ENCODE data around the gene OBP2A. TPM values are rescaled to one million over a fixed set of nuclear protein-coding genes. Genes with fewer than 3 reads are reported as not detected.
A peak's percentile ranks its signal among the peaks of the same experiment; 100 is the strongest.

The OBP2A gene
- total RNA-seq, 4 donors from 2014 or later, result 1.0 to 3.9 (median 1.7) TPM; not detected in 1

- TF ChIP-seq POLR2AphosphoS5 (IDR thresholded peaks at IDR 0.05), result no peak
- TF ChIP-seq CTCF (IDR thresholded peaks at IDR 0.05), result no peak
- TF ChIP-seq POLR2A (IDR thresholded peaks at IDR 0.05), result no peak
- TF ChIP-seq EP300 (IDR thresholded peaks at IDR 0.05), result no peak
- no peaks in the 10 kb centered on the region for H3K36me3 ChIP-seq
- peaks cover 49% of the 10 kb centered on the region for H3K27me3 ChIP-seq
- no peaks in the 10 kb centered on the region for H3K4me1 ChIP-seq
- WGBS, result 51% methylated on average over 8 of the region's 8 CpGs
- no peak overlapping the region for H3K4me3 ChIP-seq
- H3K9me3 ChIP-seq, result no peaks in the 10 kb centered on the region
- H3K27ac ChIP-seq, result no peak overlapping the region
- no peak for DNase-seq (ENCODE audit: low spot score in 2 of 2)
Measured at GRCh38 chr9:135565636-135566035, 19.7 kb downstream of the OBP2A start.

- H3K9me3 ChIP-seq, result no peaks in the 10 kb centered on the region
- peak in 1 of 2 donors; percentile 30 for DNase-seq (ENCODE audit: low spot score in 2 of 2)
- no peak overlapping the region for H3K27ac ChIP-seq
- no peaks in the 10 kb centered on the region for H3K4me1 ChIP-seq
- TF ChIP-seq POLR2AphosphoS5 (IDR thresholded peaks at IDR 0.05) (no peak), CTCF (IDR thresholded peaks at IDR 0.05) (no peak)
- 62% methylated on average over 9 of the region's 10 CpGs for WGBS
- H3K27me3 ChIP-seq, result peaks cover 48% of the 10 kb centered on the region
- H3K4me3 ChIP-seq, result no peak overlapping the region
- no peaks in the 10 kb centered on the region for H3K36me3 ChIP-seq
Measured at GRCh38 chr9:135566552-135566951, 20.6 kb downstream of the OBP2A start.

GRCh38 chr9:135567311-135567710, 21.4 kb downstream of the OBP2A start:
- peaks cover 42% of the 10 kb centered on the region for H3K27me3 ChIP-seq
- no peak overlapping the region for H3K27ac ChIP-seq
- no peaks in the 10 kb centered on the region for H3K4me1 ChIP-seq
- no peaks in the 10 kb centered on the region for H3K36me3 ChIP-seq
- H3K9me3 ChIP-seq, result no peaks in the 10 kb centered on the region
- 68% methylated on average over 9 of the region's 9 CpGs for WGBS
- no peak overlapping the region for H3K4me3 ChIP-seq
- DNase-seq (ENCODE audit: low spot score in 2 of 2), result peak in 1 of 2 donors; percentile 30
- TF ChIP-seq POLR2A (IDR thresholded peaks at IDR 0.05), result no peak
- TF ChIP-seq CTCF (IDR thresholded peaks at IDR 0.05), result no peak
- TF ChIP-seq EP300 (IDR thresholded peaks at IDR 0.05), result no peak
- TF ChIP-seq POLR2AphosphoS5 (IDR thresholded peaks at IDR 0.05), result no peak

GRCh38 chr9:135568026-135568425, 22.1 kb downstream of the OBP2A start:
- H3K27ac ChIP-seq, result no peak overlapping the region
- peak in 1 of 2 donors; percentile 40 for DNase-seq (ENCODE audit: low spot score in 2 of 2)
- TF ChIP-seq EP300 (IDR thresholded peaks at IDR 0.05), result no peak
- no peak for TF ChIP-seq POLR2A (IDR thresholded peaks at IDR 0.05)
- no peak for TF ChIP-seq POLR2AphosphoS5 (IDR thresholded peaks at IDR 0.05)
- no peak for TF ChIP-seq CTCF (IDR thresholded peaks at IDR 0.05)
- H3K4me3 ChIP-seq, result no peak overlapping the region
- peaks cover 43% of the 10 kb centered on the region for H3K27me3 ChIP-seq
- 90% methylated on average over 6 of the region's 6 CpGs for WGBS
- no peaks in the 10 kb centered on the region for H3K9me3 ChIP-seq
- H3K4me1 ChIP-seq, result no peaks in the 10 kb centered on the region
- H3K36me3 ChIP-seq, result no peaks in the 10 kb centered on the region

- Histone ChIP-seq H3K9me3 (no peaks in the 10 kb centered on the region), H3K27me3 (peaks cover 47% of the 10 kb centered on the region), H3K27ac (no peak overlapping the region), H3K36me3 (no peaks in the 10 kb centered on the region), H3K4me3 (no peak overlapping the region), H3K4me1 (no peaks in the 10 kb centered on the region)
- WGBS, result 28% methylated on average over 3 of the region's 3 CpGs
- DNase-seq (ENCODE audit: low spot score in 2 of 2), result no peak
- TF ChIP-seq CTCF (IDR thresholded peaks at IDR 0.05) (no peak), EP300 (IDR thresholded peaks at IDR 0.05) (no peak), POLR2A (IDR thresholded peaks at IDR 0.05) (no peak), POLR2AphosphoS5 (IDR thresholded peaks at IDR 0.05) (no peak)
Measured at GRCh38 chr9:135570456-135570855, 24.5 kb downstream of the OBP2A start.

Data from suprapubic skin (tissue), 4 donors.